HG03135 (cell line): ENCODE results near the gene MARK3.
"Not testable (repeated sequence)": the region's sequence is repeated elsewhere in the genome, so short reads cannot be mapped to it uniquely, and the experiment has no call there.

Source experiments
- ATAC-seq: cut with Tn5 transposase; IDR thresholded peaks from one replicate; pipeline ENCODE4 v1.9.1; 2021; ENCODE audit warnings: mild to moderate bottlenecking, moderate library complexity; ENCODE audit not compliant: unreplicated experiment

The MARK3 gene

DNA sequence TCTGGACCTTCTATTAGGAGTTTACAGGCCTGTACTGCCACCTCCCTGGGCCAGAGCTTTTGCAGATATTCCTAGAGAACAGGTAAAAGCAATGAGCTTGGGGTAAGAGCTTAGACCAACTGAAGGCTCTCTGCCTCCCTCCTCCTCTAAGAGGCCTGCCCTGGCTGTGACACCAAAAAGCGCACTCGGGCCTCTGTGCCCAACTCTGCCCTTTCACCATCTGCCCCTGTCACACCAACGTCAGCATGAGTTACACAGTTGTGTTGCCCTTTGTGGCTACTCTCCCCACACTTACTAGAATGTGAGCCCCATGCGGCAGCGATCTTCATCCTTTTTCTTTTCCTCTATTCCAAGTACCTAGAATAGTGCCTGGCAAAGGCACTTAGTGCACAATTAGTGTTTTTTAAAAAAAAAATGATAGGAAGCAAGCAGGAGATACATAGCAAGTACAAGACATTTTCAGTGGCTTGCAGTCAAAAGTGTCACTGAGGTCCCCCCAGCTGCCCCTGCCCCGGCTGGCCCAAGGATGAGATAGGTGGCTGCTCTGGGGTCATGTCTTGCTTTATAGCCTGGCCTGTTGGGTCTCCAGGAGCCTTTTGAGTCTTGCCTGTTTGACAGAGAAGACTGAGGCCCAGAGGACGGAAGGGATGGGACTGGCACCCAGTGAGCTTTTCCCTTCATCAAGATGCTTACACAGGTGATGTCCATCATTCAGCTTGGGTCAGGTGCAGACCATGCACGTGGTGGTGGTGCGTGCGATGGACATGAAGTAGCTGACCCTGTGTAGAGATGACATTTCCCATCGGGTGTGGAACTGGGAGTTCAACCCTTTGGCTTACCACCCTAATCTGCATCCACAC, 124.9 kb downstream of the MARK3 start:
- no peak for ATAC-seq

DNA sequence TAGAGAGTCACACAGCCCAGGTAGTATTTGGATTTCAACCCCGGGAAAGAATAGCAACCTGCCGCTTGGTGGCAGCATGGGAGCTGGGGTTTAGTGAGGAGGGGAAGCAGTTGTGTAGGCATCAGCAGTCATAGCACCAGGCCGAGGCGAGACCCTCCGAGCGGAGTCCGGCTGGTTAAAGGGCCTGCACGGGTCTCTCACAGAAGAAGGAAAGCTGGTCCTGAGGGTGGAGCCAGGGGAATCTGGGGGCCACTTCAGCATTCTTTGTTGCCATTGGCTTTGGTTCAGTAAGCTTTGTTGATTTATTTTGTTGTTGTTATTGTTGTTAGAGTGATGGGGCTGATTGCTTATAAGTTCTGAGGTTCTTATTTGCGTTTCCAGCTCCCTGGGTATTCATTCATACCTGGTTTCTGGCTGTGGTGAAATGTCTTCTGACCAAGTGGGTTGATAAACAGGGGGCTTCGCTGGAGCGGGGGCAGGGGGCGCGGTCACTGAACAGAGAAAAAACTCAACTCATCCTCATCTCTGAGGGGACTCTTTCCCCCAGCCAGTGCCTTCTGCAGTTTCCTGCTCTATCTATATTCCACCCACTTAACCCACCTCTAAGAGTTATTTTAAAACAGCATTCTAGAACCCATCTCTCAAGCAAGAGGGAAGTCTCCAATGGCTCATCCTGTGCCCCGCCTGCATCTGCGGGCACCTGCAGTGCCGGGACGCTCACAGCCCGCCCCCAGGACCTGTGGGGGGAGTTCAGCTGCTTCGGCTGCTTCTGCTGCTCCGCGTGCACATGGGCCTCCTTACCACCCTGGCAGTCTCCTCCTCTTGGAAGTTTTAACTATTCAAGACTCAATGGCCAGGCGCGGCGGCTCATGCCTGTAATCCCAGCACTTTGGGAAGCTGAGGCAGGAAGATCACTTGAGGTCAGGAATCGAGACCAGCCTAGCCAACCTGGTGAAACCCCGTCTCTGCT, 125.8 kb downstream of the MARK3 start:
- ATAC-seq: no peak

DNA sequence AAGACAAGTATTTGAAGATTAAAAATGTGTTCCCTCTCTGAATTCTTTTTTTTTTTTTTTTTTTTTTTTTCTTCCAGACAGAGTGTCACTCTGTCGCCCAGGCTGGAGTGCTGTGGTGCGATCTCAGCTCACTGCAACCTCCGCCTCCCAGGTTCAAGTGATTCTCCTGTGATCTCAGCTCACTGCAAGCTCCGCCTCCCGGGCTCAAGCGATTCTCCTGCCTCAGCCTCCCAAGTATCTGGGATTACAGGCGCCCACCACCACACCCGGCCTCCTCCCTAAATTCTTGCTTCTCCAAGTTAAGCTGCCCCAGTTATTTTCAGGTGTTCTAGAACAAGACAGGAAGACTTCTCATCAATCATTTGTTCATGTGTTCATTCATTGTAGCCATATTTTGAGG, 127.0 kb downstream of the MARK3 start:
- not testable (repeated sequence) for ATAC-seq

DNA sequence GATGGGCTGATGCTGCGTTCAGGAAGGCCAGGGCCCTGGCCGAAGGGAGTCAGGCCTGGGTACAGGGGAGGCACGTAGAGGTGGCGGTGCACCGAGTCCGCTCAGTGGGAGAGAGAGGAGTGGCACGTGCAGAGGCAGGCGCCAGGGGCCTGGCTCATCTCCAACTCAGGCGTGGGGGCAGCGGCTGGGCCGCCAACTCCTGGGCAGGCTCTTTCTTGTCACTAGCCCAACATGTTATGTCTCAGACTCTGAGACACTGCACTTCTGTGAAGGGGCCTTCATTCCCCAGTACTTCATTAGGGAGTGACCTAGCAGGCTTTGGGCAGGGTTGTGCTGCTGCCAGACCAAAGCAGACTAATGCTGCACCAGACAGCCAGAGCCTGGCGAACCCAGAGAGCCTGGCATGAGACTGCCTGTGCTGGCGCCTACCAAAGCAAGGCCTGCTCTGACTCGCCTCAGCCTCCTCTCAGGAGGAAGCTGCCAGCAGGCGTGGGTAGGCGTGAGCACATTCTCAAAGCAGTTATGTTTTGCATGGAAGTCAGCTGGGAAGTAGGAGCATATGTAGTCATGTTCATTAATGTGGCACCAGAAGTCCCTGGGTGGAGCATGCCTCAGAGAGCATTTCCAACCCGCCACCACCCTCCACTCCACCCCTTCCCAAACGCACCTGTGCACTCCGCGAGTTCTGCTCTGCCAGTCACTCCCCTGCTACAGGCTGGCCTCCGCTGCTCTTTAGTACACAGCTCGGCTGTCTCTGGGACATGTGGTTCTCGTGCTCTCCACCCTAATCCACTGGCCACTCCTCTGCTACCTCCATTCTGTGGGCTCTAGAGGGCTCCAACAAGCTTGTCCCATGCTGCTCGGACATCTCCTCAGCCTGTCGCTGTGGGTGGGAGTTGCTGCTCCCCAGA, 127.7 kb downstream of the MARK3 start:
- no peak for ATAC-seq

DNA sequence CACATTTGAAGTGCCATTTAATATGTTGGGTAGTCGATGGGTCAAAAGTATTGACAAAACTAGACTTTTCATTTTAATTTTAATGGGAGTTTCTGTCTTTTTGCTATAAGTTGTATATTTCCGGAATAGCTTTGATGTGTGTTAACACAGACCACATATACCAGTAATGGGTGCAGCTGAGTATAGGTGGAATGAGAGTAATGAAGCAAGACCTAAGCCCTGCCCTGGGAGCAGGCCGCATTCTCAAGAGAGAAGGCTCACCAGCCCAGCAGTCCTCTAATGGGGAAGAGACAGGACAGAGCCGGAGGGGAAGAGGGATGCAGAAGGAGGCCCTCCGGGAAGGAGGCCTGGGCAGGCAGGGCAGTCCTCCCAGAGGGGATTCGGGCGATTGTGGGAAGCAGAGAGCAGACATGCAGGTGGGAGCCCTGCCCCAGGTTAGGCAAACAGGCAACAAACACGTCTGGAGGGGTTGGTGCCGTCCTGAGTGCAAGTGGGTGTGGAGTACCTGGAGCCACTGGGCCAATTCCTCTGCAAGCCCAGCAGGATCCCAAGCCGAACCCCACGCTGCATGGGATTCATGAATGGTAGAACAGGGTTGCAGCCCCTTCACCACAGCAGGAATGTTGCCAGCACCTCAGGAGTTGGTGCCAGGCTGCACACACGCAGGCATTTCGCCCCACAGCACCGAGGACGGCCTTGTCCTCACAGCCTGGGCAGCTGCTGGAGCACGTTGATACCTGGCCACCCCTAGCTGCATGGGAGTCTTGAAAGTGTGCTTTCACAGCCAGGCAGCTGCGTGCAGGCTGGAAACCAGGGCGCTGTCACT, 129.6 kb downstream of the MARK3 start:
- no peak for ATAC-seq

DNA sequence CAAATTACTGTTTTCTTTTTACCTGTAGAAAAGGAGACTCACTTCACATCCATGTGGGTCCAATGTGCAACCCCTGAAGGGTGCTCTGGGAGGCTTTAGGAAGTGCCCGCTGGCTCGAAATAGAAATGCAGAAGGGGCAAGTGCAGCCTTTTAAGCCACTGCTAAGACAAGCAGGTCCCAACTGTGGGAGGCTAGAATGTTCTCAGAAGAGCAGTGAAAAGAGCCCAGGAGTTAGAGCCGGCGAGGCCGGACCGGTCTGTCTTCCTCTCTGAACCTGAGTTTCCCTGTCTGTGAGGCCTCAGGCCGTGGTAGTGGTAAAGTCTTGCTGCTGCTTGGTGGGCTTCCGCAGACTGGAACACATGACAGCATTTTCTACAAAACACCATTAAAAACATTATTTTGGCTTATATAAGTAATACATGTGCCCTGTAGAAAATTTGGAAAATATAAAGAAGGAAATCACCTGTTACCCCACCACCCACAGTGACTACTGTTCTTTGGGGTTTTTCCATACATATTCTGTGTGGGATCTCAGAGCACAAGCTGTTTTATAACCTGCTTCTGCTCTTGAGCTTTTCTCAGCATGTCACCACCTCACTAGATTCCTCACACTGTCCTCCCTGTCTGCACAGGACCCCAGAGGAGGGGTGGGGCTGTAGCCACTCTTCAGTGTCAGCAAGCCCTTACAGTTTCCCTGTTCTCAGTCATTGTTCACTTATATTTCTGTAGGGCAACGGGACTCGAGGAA, 131.4 kb downstream of the MARK3 start:
- ATAC-seq: no peak

DNA sequence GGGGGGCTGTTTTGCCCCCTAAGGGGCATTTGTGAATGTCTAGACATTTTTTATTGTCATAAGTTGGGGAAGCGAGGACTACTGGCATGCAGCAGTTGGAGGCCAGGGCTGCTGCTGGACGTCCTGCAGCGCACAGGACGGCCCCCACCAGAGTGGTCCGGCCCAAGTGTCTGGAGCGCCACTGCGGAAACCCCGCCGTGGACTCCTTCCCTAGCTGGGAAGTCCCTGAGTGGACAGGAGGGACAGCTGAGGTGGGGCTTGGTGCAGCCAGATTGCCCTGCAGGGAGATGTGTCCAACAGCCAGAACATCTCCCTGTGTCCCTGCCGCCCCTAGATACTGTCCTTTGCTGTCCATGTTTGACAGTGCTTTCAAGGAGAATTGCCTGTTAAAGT, 132.0 kb downstream of the MARK3 start:
- no peak for ATAC-seq

DNA sequence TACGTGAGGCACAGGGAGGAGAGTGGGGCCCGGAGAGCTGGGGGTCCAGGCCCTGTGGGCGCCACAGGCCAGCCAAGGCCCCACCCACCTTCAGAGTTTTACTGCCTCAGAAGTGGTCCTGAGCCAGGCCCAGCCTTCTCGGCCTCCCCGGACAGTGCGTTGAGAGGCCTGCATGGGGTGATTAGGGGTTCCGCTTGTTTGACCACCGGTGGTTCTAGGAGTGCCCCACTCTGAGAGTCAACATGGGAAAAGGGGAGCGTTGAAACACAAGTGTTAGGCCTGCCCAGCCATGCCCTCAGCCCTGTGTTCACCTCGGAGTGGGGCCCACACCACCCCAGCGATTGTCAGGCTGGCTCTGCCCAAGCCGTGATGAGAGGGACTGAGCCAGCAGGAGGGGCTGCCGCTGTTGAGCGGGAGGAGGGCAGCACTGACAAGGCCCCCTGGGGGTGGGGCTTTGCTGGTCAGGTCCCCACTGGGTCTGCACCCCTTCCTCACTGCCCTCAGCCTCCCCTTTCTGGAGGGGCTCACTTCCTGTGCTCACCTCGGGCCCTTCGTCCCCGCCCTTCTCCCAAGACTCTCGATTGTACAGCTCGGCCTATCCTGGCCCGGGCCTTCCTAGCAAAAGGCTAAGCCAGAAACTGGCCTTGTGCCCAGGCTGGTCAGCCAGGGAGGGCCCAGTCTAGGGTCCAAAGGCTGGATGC, 132.7 kb downstream of the MARK3 start:
- no peak for ATAC-seq

DNA sequence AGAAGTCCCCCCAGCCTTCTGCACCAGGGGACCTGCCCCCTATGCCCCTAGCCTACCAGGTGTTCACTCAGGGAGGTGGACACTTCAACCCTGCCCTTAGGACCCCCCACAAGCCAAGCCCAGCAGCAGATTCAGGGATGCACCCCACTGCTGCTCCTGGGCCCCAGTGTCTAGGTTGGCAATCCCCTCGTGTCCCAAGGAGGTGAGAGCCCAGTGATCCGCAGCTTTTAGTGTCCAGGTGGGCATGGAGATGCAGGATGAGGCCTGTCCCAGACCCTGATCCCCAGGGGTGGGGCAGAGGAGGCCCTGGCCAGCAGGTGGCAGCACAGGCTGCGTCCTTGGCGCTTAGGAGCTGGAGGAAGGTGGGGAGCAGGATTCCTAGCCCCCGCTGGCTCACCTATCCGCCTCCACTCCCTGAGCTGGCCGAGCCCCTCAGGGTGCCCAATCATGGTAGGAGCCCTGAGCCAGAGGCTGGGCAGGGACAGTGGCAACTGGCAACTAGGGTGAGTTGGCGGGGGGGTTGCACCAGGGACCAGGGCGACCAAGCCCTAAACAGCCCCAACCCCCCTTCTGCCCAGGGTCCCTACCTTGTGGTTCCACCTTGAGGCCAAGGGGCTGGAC, 133.3 kb downstream of the MARK3 start:
- no peak for ATAC-seq

DNA sequence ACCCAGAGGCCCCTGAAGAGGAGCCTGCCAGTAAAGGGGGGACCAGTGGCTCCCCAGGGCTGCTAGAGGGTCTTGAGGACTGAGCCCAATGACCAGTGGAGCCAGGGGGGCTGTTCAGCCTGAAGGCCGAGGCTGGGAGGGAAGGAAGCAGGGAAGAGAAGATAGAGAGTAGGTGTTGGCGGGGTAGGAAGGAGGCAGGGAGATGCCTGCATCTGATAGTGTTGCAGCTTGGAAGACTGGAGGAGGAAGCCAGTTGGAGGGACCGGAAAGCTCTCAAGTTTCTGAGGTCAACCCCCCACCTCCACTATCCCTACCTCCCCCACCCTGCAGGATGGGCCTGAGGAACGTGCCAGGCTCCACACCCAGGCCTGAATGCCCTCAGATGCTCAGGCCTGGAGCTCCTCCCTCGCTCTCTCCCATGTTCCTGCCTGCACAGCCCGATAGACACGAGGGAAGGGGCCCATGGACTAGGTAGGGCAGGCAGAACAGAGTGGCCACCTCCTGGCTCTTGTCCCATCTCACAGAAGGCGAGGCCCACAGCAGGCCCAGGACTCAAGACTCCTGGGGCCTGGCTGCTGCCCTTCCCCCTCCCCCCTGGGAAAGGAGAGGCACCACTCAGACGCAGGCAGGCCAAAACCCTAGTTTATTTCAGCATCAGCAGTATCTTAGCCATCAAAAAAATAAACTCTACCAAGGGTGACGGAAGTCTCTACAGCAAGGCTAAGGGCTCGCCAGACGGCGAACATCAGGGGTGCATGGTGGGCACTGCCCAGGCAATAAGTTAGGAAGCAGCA, 134.0 kb downstream of the MARK3 start:
- no peak for ATAC-seq

DNA sequence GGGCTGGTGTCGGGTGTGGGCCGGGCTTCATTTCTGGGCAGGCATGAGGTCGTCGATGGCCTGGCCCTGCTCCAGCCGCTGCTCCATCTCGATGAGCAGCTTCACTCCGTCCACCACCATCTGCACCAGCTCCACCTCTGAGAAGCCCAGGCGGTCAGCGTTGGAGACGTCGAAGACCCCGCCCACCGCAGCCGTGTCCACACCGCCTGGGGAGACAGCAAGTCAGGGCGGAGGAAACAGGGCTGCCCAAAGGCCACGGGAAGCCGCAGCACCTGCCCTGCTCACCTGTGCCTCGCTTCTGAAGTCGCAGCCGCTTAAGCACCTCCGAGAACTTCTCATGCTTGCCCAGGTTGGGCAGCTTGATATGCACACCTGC, 134.6 kb downstream of the MARK3 start:
- ATAC-seq: no peak

DNA sequence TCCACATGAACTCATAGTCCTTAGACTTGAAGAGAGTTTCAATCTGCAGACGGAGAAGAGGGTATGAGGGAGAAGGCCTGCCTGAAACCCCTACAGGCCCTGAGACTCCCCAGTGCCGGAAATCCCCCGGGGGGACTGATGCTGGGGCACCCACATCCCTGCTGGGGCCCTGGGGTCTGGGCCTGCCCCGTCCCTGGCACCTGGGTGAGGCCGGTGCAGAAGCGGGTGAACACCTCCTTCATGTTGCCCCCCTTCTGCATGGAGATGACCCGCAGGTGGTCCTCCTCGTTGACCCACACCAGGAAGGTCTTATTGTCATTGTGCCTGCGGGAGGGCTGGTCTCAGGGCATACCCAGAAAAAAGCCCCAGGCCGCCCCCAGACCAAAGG, 135.0 kb downstream of the MARK3 start:
- ATAC-seq: no peak

DNA sequence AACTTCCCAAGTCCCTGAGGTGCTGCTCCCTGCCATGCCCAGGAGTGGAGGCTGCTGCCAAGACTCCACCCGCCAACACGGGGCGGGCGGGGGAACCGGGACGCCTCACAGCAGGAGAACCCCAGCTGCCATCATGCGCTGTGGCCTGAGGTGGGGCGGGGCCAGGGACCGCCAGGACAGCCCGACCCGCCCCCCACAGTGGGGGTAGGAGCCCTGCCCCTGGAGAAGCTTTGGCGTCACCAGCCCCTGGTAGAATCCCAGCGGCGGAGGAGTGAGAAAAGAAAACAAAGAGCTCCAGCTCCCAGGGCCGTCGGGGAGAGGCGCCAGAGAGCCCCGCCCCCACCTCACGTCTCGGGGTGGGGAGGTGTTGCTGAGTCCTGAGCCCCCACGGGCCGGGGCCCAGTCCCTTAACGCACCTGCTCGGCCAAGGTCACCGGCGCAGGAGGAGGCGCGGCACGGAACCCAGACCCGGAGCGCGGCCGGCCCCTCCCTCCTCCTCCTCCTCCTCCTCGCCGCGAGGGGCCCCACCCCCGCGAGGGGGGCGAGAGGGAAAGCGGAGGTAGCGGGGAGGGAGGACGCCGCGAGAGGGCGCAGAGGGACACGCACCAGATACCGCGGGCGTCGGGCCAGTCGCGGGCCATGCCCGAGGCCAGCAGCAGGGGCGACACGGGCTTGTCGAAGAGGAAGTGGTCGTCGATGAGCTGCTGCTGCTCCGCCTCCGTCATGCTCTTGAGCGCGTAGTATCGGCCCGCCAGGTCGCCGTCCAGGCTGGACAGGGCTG, 135.6 kb downstream of the MARK3 start:
- ATAC-seq: no peak

DNA sequence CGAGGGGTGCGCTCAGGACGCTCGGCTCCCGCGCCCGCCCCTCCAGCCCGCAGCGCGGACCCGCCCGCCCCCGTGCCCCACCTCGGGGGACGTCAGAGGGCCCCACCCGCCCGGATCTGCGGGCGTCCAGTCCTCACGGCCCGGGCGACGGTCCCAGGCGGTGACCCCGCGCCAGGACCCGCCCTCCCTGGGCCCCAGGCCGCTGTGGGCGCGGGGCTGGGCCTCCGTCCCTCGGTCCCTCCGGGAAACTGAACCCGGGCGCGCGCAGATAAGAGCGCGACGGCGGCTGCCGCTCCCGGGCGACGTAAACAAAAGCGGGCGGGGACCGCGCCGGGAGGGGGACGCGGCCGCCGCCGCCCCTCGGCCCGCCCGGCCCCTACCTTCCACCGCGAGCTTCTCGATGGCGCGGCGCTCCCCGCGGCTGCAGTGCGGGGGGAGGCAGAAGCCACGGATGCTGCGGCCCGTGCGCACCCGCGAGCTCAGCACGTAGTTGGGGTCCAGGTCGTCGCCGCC, 136.3 kb downstream of the MARK3 start:
- ATAC-seq: no peak

DNA sequence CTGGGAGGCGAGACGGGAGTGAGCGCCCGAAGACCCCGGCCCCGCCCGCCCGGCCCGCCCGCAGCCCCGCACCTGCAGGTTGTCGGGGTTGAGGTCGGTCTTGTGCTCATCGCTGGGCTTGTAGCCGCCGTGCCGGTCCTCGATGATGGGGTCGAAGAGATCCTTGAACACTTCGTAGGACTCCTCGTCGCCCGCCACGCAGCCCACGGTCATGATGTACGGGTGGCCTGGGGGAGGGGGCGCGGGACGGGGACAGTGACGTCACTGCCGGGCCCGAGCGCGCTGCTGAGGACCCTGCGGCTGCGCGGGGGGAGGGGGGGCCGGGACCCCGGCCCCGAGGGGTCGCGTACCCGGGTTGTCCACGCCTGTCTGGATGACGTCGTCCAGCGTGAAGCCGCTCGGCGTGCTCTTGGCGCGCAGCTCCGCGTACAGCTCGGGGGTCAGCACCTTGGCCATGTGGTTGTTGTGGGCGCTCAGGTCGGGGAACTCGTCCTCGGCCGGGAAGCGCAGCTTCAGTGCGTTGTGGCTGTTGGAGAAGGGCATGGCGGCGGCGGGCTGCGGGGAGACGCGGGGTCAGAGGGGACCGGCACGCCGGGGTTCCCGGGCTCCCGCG, 136.8 kb downstream of the MARK3 start:
- ATAC-seq: no peak
